ENCODE data around the gene ARR3.

DNA sequence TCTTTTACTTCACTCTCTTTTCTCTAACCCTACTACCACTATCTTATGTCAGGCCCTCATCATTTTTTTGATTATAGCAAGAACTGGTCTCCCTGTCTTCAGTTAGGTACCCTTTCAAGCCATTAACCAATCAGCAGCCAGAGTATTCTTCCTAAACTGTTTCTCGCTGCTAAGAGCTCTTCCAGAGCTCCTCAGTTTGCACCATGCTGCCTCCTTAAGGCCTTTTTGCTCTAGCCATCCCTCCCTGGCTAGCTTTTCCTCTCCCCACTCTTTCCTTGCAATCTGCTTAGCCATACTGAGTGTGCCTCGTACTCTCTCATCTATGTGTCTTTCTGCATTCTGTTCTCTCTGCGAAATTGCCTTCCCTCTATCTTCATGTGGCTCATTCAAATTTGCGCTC, 54.6 kb downstream of the ARR3 start:
- TF ChIP-seq, protein P1, sequence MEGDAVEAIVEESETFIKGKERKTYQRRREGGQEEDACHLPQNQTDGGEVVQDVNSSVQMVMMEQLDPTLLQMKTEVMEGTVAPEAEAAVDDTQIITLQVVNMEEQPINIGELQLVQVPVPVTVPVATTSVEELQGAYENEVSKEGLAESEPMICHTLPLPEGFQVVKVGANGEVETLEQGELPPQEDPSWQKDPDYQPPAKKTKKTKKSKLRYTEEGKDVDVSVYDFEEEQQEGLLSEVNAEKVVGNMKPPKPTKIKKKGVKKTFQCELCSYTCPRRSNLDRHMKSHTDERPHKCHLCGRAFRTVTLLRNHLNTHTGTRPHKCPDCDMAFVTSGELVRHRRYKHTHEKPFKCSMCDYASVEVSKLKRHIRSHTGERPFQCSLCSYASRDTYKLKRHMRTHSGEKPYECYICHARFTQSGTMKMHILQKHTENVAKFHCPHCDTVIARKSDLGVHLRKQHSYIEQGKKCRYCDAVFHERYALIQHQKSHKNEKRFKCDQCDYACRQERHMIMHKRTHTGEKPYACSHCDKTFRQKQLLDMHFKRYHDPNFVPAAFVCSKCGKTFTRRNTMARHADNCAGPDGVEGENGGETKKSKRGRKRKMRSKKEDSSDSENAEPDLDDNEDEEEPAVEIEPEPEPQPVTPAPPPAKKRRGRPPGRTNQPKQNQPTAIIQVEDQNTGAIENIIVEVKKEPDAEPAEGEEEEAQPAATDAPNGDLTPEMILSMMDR (IDR thresholded peaks at IDR 0.05; ENCODE audit: low read depth, low read length, poor library complexity, severe bottlenecking) = no peak
- TF ChIP-seq EZH2phosphoT487 (IDR thresholded peaks at IDR 0.05; ENCODE audit: borderline replicate concordance, low read length) = no peak
